GM12865 (cell line): ENCODE results near the gene SNX24.

Experiments
- DNase-seq: peaks from one replicate; pipeline ENCODE4 v3.0.0; 2010; ENCODE audit warnings: low read depth
- H3K4me3 ChIP-seq: 2 replicates; pipeline ENCODE4 v1.5.1; 2011; ENCODE audit warnings: mild to moderate bottlenecking, low read depth, low read length, control low read depth
- TF ChIP-seq, protein P1 (sequence below): IDR thresholded peaks from 2 replicates; pipeline ENCODE4 v1.5.1; 2011; ENCODE audit warnings: low read length, control low read depth, low read depth, inconsistent platforms; ENCODE audit not compliant: insufficient read depth; ENCODE audit errors: missing control alignments

SNX24 gene

DNA sequence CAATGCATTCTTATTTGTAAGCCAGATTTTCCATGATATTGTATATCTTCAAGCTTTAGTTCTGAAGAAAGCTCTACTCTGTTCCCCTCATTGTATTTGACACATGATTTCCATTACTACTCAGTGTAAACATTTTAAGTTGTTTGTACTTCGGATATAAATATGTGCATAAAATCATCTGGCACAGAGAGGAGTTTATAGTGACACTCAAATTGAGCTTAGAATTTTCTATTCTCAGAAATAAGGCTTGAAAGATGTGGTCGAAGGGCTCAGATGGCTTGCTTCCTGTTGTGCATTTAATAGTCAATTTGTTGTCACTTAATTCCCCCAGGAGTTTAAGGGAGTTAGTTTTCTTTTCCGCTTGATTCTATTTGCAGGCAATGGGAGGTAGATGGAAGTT lies 102.4 kb downstream of the SNX24 start:
- TF ChIP-seq, protein P1, sequence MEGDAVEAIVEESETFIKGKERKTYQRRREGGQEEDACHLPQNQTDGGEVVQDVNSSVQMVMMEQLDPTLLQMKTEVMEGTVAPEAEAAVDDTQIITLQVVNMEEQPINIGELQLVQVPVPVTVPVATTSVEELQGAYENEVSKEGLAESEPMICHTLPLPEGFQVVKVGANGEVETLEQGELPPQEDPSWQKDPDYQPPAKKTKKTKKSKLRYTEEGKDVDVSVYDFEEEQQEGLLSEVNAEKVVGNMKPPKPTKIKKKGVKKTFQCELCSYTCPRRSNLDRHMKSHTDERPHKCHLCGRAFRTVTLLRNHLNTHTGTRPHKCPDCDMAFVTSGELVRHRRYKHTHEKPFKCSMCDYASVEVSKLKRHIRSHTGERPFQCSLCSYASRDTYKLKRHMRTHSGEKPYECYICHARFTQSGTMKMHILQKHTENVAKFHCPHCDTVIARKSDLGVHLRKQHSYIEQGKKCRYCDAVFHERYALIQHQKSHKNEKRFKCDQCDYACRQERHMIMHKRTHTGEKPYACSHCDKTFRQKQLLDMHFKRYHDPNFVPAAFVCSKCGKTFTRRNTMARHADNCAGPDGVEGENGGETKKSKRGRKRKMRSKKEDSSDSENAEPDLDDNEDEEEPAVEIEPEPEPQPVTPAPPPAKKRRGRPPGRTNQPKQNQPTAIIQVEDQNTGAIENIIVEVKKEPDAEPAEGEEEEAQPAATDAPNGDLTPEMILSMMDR: no peak
- no peak for DNase-seq
- no peak overlapping the region for H3K4me3 ChIP-seq

- TF ChIP-seq, protein P1: no peak
- no peak for DNase-seq
- H3K4me3 ChIP-seq: no peak overlapping the region
Measured at GRCh38 chr5:122948319-122948718, 102.9 kb downstream of the SNX24 start.

- no peak overlapping the region for H3K4me3 ChIP-seq
- no peak for DNase-seq
- TF ChIP-seq, protein P1: no peak
Measured at GRCh38 chr5:122951658-122952057, 106.2 kb downstream of the SNX24 start.

DNA sequence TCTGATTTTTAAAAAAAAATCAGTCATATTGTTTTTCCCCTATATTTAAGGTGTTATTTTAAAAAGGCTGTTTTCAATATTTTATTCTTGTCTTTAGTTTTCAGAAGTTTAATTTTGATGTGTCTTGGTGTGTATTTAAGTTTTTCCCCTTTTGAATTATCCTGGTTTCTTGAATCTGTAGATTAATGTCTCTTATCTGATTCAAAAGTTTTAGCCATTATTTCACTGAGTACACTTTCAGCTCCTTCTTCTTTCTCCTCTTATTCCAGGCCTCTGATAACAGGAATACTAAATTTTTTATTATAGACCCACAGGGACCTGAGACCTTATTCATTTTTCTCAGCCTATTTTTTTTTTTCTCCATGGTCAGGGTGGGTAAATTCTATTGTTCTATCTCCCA lies 109.3 kb downstream of the SNX24 start:
- no peak for DNase-seq
- H3K4me3 ChIP-seq: no peak overlapping the region
- TF ChIP-seq, protein P1: no peak

GRCh38 chr5:122957457-122957856 lies 112.0 kb downstream of the SNX24 start:
- TF ChIP-seq, protein P1: no peak

GRCh38 chr5:122959740-122960445 lies 114.5 kb downstream of the SNX24 start:
- no peak for DNase-seq
- TF ChIP-seq, protein P1: no peak
- no peak overlapping the region for H3K4me3 ChIP-seq

More at GRCh38 chr5:122957457-122957856, 112.0 kb downstream of the SNX24 start:
- H3K4me3 ChIP-seq: no peak overlapping the region
- no peak for DNase-seq

GRCh38 chr5:122963305-122963704 lies 117.9 kb downstream of the SNX24 start:
- TF ChIP-seq, protein P1: no peak
- H3K4me3 ChIP-seq: no peak overlapping the region

More at GRCh38 chr5:122963305-122963704, 117.9 kb downstream of the SNX24 start:
- no peak for DNase-seq
